ENCODE results near the gene ASH1L. TPM values are rescaled to one million over a fixed set of nuclear protein-coding genes. Genes with fewer than 3 reads are reported as not detected.
"Not testable (repeated sequence)": the region's sequence is repeated elsewhere in the genome, so short reads cannot be mapped to it uniquely, and the experiment has no call there.

The ASH1L gene
- total RNA-seq, 2 experiments from 2014 or later, result 22.8 to 24.0 TPM

DNA sequence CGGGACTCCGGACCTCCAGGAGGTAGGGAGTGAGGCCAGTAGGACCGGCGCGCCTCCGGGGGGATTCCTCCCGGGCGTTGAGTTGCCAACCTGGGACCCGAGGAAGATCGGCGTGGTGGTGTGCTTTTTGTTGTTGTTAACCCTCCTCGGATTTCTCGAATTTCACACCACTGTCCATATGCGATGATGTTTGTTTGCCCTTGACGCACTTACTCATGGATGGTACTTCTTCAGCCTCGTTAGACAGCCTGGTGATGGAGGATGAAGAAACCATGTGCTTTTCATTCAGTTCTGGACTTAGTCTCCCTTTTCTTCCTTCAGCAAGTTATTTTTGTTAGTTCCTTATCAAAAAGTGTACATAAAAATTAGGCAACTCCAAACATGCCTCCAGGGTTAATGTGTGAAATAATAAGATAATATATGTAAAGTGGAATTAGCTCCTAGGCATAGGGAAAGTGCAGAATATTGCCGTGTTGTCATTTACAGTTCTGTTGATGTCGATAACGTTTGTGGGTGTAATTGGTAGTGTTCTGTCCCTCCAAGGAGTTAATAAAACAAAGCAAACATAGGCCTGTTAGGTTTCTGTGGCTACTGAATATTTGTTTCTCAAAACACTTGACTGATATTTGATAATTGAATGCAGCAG lies 897 bp upstream of the ASH1L start:
- CTCF ChIA-PET, result interaction anchor here (0.7 to 0.8 kb wide), 2 partner anchors 14 to 287 kb away, joined by 3 read pairs; no protein-coding TSS in a partner anchor
- POLR2A ChIA-PET, result interaction anchor here (0.7 to 1.1 kb wide), 3 partner anchors 27 to 299 kb away, joined by 5 to 8 read pairs (median 5); partner anchors contain the start of gene FDPS

- POLR2A ChIA-PET, result not testable (repeated sequence)
- CTCF ChIA-PET, result interaction anchor here (1.0 kb wide), 1 partner anchor 26 kb away, joined by 3 read pairs; no protein-coding TSS in a partner anchor
Observed at GRCh38 chr1:155561779-155562580, 623 bp downstream of the ASH1L start.

DNA sequence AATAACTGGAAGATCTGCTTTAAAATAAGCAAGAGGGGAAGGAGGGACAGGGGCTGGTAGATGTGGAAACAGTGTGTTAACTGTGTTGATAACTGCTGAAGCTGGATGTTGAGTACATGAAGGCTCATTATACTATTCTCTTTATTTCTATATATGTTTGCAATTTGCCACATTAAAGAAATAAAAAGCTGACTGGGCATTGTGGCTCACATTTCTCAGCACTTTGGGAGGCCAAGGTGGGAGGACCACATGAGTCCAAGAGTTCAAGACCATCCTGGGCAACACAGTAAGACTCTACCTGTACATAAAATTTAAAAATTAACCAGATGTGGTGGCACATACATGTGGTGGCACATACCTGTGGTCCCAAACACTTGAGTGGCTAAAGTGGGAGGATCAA lies 6.7 kb downstream of the ASH1L start:
- POLR2A ChIA-PET, result interaction anchor here (0.7 kb wide), 2 partner anchors 94 to 194 kb away, joined by 4 to 5 read pairs; no protein-coding TSS in a partner anchor
- CTCF ChIA-PET, result no interaction called here

- ChIA-PET POLR2A (no interaction called here), CTCF (no interaction called here)
Observed at GRCh38 chr1:155553349-155553748, 9.3 kb downstream of the ASH1L start.

GRCh38 chr1:155548706-155549105 lies 13.9 kb downstream of the ASH1L start:
- ChIA-PET POLR2A (no interaction called here), CTCF (no interaction called here)

DNA sequence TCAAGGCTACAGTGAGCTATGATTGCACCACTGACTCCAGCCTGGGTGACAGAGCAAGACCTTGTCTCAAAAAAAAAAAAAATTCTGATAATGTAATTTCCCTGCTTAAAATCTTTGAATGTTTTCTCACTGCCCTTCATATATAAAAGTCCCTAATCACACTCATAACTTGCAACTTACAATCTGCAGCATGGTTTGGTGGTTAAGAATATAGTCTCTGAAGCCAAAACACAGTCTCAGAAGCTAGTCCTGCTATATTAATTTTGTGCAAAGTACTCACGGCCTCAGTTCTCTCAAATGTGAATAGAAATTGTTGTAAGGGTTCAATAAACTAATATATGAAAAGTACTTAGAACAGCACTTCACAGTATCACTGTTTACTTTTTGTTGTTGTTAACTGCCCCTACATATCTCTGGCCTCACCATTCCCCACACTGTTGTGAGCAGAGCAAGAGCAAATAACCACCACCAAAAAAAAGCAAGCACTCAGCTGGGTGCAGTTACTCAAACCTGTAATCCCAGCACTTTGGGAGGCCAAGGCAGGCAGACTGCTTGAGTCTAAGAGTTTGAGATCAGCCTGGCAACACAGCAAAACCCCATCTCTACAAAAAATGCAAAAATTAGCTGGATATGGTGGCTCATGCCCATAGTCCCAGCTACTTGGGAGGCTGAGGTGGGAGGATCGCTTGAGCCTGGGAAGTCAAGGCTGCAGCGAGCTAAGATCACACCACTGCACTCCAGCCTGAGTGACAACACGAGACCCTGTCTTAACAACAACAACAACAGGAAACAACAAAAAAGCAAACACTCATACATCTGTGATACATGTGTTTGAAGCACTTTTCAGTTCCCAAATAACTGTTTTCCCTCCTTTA lies 22.4 kb downstream of the ASH1L start:
- ChIA-PET POLR2A (no interaction called here), CTCF (no interaction called here)

DNA sequence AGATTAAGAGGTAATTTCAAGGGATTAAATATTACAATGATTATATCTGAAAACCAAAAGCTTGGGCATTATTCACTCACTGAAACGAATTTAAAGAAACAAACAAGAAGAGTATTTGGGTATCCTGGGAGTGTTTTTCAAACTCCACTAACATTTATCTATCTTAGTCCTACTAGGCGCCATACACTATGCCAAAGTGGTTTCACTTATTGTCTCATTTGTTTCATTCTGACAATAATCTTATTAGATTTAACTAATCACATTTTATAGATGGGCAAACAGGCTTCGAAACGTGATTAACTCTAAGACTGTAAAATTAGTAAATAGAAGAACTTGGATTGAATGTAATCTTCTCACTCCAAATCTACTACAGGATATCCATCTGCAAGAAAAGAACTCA lies 25.4 kb downstream of the ASH1L start:
- ChIA-PET POLR2A (interaction anchor here (1.9 kb wide), 1 partner anchor 26 kb away, joined by 8 read pairs; the partner anchor contains the start of gene ASH1L), CTCF (no interaction called here)

DNA sequence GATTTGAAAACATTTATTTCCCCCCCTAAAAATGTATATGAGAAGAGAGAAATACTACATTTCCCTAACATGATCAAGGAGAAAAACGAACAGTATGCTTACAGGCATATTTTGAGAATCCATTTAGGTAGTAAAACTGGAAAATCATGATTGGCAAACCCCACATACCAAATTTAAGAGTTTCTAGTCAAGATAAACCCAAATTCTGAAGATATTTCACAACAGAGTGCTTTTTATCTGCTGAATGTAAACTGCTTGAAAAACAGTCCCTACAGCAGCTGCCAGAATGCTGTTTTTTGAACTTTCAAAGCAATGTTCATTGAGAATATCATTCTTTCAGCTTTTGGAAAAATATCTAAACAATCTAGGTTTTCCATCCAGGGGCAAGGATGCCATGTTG lies 31.0 kb downstream of the ASH1L start:
- CTCF ChIA-PET, result interaction anchor here (0.6 kb wide), 1 partner anchor 149 kb away, joined by 3 read pairs; no protein-coding TSS in a partner anchor

GRCh38 chr1:155529929-155530328 lies 32.7 kb downstream of the ASH1L start:
- CTCF ChIA-PET, result no interaction called here
- POLR2A ChIA-PET, result no interaction called here

More for the DNA sequence above, 31.0 kb downstream of the ASH1L start:
- POLR2A ChIA-PET, result no interaction called here

- ChIA-PET CTCF (no interaction called here), POLR2A (no interaction called here)
Observed at GRCh38 chr1:155529109-155529508, 33.5 kb downstream of the ASH1L start.

DNA sequence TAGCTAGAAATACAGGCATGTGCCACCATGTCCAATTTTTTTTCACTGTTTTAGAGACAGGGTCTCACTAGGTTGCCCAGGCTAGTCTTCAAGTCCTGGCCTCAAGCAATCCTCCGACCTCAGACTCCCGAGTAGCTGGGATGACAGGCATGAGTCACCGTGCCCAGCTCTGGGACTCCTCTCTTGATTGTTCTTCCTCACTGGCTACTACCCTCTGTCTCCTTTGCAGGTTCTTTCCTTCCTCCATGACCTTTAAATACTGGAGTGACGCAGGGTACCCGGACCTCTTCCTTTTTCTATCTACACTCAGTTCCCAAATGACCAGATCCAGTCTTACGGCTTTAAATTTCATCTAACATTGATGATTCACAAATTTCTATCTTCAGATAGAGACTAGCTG lies 34.9 kb downstream of the ASH1L start:
- ChIA-PET POLR2A (interaction anchor here (0.6 kb wide), 1 partner anchor 79 kb away, joined by 5 read pairs; no protein-coding TSS in a partner anchor), CTCF (interaction anchor here (0.6 to 0.8 kb wide), 2 partner anchors 23 to 329 kb away, joined by 3 read pairs; no protein-coding TSS in a partner anchor)

GRCh38 chr1:155526356-155526755 lies 36.2 kb downstream of the ASH1L start:
- POLR2A ChIA-PET, result no interaction called here
- CTCF ChIA-PET, result interaction anchor here (1.1 kb wide), 1 partner anchor 203 kb away, joined by 3 read pairs; no protein-coding TSS in a partner anchor

DNA sequence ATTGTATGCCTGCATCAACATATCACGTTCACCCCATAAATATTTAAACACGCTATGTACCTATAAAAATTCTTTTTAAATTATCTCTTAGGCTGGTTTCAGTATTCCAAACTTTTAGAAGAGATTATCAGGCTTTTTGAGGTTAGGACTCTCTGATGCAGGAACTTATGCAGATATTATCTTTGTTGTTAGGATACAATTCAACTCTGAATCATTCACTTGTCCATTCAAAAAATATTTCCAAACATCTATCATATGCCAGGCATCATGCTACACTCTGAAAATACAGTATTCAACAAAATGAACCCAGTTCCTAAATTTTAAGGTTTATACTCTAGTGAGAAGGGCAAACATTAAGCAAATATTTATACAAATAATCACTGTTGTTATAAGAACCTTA lies 40.5 kb downstream of the ASH1L start:
- ChIA-PET POLR2A (no interaction called here), CTCF (interaction anchor here (0.6 kb wide), 1 partner anchor 33 kb away, joined by 4 read pairs; no protein-coding TSS in a partner anchor)

DNA sequence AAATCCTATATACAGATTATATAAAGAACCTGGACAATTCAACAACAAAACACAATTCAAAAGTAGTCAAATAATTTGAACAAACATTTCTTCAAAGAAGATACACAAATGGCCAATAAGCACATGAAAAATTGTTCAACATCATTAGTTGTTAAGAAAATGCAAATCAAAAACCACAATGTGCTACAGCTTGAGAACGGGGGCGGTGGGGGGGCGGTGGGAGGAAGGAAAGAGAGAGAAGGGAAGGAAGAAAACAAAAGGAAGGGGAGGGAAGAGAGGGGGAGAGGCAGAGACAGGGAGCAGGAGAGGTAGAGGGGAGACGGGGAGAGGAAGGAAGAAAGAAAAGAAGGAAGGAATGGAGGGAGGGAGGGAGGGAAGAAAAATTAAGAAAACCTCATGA lies 44.1 kb downstream of the ASH1L start:
- POLR2A ChIA-PET, result no interaction called here
- CTCF ChIA-PET, result interaction anchor here (0.7 kb wide), 1 partner anchor 14 kb away, joined by 3 read pairs; no protein-coding TSS in a partner anchor

DNA sequence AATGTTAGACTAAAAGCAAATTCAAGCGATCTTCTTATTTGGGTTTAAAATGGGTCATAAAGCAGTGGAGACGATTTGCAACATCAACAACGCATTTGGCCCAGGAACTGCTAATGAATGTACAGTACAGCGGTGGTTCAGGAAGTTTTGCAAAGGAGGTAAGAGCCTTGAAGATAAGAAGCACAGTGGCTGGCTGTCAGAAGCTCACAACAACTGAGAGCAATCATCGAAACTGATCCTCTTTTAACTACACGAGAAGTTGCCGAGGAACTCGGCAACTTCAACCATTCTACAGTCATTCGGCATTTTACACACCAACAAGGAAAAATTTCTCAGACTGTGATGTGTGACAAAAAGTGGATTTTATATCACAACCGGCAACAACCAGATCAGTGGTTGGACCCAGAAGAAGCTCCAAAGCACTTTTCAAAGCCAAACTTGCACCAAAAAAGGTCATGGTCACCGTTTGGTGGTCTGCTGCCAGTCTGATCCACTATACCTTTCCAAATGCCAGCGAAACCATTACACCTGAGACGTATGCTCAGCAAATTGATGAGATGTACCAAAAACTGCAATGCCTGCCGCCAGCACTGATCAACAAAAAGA lies 47.9 kb downstream of the ASH1L start:
- POLR2A ChIA-PET, result no interaction called here
- CTCF ChIA-PET, result no interaction called here

GRCh38 chr1:155513300-155513916 lies 49.2 kb downstream of the ASH1L start:
- POLR2A ChIA-PET, result no interaction called here
- CTCF ChIA-PET, result interaction anchor here (0.6 kb wide), 1 partner anchor 1643 kb away, joined by 3 read pairs; no protein-coding TSS in a partner anchor

DNA sequence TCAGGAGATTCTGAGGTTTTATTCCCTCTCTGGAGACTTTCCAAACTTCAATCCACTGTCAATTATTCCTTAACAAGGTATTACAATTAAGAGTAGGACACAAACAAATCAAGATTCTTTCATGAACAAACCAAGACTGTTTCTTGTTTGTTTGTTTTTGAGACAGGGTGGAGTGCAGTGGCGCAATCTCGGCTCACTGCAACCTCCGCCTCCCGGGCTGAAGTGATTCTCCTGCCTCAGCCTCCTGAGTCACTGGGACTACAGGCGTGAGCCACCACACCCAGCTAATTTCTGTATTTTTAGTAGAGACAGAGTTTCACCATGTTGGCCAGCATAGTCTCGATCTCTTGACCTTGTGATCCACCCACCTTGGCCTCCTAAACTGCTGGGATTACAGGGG lies 51.2 kb downstream of the ASH1L start:
- POLR2A ChIA-PET, CTCF ChIA-PET: not testable (repeated sequence)

DNA sequence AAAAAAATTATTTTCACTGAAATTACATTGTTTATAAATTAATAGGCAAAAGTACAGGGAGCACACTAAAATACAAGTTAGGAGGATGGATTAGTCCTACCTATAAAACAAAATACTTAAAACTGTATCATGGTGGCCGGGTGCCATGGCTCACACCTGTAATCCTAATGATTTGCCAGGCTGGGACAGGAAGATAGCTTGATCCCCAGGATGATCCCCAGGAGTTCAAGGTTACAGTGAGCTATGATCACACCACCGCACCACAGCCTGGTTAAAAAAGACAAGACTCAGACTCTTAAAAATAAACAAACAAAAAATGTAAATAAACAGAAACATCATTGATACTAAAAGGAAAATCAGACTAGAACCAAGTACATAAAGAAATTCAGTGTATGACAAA lies 53.5 kb downstream of the ASH1L start:
- ChIA-PET POLR2A (no interaction called here), CTCF (no interaction called here)

- POLR2A ChIA-PET, result no interaction called here
- CTCF ChIA-PET, result no interaction called here
Observed at GRCh38 chr1:155507945-155508344, 54.7 kb downstream of the ASH1L start.

Measured in activated CD8-positive, alpha-beta memory T cell treated with anti-CD3 and anti-CD28 coated beads for 36 hours (primary cell).